ENCODE data around the gene KRT82.
"Not testable (repeated sequence)": the region's sequence is repeated elsewhere in the genome, so short reads cannot be mapped to it uniquely, and the experiment has no call there.

Gene KRT82

DNA sequence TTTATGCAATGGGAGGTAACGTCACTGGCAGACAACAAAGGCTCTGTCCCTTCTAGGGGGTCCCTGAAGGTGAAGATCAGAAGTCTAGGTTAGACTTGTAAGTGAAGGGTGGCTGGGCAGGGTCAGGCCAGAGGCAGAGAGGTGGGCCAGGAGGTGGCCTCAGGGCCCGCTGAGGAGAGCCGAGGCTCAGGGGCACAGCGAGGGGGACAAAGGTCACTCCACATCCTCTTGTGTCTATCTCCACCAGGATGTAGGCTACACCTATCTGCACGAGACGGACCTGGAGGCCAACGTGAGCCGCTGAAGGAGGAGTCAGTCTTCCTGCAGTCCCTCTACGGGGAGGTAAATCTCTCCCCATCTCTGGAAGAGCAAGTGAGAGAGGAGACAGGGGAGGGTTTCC lies 59.1 kb downstream of the KRT82 start:
- H3K4me3 ChIP-seq (ENCODE audit: low read depth, low read length): no peak overlapping the region
- DNase-seq (ENCODE audit: low read depth): no peak
- TF ChIP-seq, protein P1, sequence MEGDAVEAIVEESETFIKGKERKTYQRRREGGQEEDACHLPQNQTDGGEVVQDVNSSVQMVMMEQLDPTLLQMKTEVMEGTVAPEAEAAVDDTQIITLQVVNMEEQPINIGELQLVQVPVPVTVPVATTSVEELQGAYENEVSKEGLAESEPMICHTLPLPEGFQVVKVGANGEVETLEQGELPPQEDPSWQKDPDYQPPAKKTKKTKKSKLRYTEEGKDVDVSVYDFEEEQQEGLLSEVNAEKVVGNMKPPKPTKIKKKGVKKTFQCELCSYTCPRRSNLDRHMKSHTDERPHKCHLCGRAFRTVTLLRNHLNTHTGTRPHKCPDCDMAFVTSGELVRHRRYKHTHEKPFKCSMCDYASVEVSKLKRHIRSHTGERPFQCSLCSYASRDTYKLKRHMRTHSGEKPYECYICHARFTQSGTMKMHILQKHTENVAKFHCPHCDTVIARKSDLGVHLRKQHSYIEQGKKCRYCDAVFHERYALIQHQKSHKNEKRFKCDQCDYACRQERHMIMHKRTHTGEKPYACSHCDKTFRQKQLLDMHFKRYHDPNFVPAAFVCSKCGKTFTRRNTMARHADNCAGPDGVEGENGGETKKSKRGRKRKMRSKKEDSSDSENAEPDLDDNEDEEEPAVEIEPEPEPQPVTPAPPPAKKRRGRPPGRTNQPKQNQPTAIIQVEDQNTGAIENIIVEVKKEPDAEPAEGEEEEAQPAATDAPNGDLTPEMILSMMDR (IDR thresholded peaks at IDR 0.05; ENCODE audit: control insufficient read depth, extremely low read depth, insufficient read depth): no peak

DNA sequence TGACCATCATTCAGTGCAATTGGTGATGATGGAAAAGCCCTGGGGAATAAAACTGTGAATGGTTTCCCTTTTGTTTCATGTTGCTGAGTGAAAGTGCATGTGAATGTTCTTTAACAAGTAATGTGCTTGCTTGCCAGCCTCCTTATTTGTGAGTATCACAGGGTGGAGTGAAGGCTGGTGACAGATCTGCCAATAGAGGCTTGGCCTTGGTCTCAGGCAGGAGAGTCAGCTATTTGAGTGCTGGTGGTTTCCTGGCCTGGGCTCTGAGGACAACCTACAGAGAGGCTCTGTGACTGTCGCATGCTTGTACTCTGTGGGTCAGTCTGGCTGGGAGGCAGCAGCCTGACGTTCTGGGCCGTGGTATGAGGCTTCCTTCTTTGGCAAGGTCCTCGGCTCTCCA lies 59.5 kb downstream of the KRT82 start:
- H3K4me3 ChIP-seq (ENCODE audit: low read depth, low read length): no peak overlapping the region
- TF ChIP-seq, protein P1 (IDR thresholded peaks at IDR 0.05; ENCODE audit: control insufficient read depth, extremely low read depth, insufficient read depth): no peak
- DNase-seq (ENCODE audit: low read depth): no peak

DNA sequence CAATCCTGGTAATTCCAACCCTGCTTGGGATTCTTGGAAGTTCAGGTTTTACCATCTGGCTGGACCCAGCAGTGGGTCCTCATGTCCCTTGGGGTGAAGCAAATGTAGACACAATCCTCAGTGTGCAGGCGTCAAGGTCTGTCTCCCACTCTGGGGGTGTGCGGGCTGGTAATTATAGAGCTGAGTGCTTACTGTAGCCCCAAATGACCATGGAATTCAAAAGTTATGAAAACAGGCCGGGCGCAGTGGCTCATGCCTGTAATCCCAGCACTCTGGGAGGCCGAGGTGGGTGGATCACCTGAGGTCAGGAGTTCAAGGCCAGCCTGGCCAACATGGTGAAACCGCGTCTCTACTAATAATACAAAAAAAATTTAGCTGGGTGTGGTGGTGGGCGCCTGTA lies 61.1 kb downstream of the KRT82 start:
- not testable (repeated sequence) for DNase-seq (ENCODE audit: low read depth); H3K4me3 ChIP-seq (ENCODE audit: low read depth, low read length)

DNA sequence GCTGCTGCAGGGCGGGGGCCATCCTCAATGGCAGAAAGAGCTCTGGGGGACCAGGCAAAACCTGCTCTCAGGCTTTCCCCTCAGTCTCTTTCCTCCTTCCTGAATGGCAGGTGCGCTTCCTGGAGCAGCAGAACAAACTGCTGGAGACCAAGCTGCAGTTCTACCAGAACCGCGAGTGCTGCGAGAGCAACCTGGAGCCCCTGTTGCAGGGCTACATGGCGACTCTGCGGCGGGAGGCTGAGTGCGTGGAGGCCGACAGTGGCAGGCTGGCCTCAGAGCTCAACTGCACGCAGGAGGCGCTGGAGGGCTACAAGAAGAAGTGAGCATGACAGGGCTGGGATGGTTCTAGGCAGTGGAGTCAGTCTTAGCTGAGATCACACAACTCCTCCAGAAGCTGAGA lies 62.0 kb downstream of the KRT82 start:
- TF ChIP-seq, protein P1 (IDR thresholded peaks at IDR 0.05; ENCODE audit: control insufficient read depth, extremely low read depth, insufficient read depth): no peak
- DNase-seq (ENCODE audit: low read depth): no peak

More for the DNA sequence above, 62.0 kb downstream of the KRT82 start:
- H3K4me3 ChIP-seq (ENCODE audit: low read depth, low read length): no peak overlapping the region

All from LNCaP clone FGC (cell line).